Psoas muscle (tissue), 8 donors: ENCODE data around the gene SEC16A. TPM values are rescaled to one million over a fixed set of nuclear protein-coding genes. Genes with fewer than 3 reads are reported as not detected.

Source experiments
- ATAC-seq, 4 donors: fragments of 200-7000 bp; cut with Tn5 transposase; one replicate each; pipeline ENCODE4 v1.9.1; 2020; ENCODE audit warnings: moderate library complexity in 3 of 4, mild to moderate bottlenecking in 2 of 4
- DNase-seq, 2 donors: peaks; one replicate each; pipeline ENCODE4 v3.0.0-alpha.2; 2020
- H3K27ac ChIP-seq: fragments of 200-600 bp; one replicate; pipeline ENCODE4 v1.8.0; 2022
- H3K27me3 ChIP-seq, 3 donors: fragments of 200-600 bp in 1 of 3; one replicate each; pipeline versions ENCODE4 v1.6.1 to v1.8.0; 2013 to 2022; ENCODE audit warnings: low read length in 2 of 3, mild to moderate bottlenecking in 2 of 3, moderate library complexity in 1 of 3; ENCODE audit not compliant: insufficient read depth in 3 of 3
- H3K36me3 ChIP-seq, 2 donors: fragments of 200-600 bp in 1 of 2; one replicate each; pipeline versions ENCODE4 v1.6.1 to v1.8.0; 2013 to 2022; ENCODE audit warnings: low read depth in 1 of 2, mild to moderate bottlenecking in 1 of 2, moderate library complexity in 1 of 2; ENCODE audit not compliant: insufficient read depth in 1 of 2
- H3K4me1 ChIP-seq: fragments of 200-600 bp; one replicate; pipeline ENCODE4 v1.8.0; 2022
- H3K4me3 ChIP-seq: fragments of 200-600 bp; one replicate; pipeline ENCODE4 v1.8.0; 2022; ENCODE audit warnings: mild to moderate bottlenecking
- H3K9me3 ChIP-seq: fragments of 200-600 bp; one replicate; pipeline ENCODE4 v1.8.0; 2022
- WGBS, 3 donors: extraction: QIAGEN DNeasy Blood & Tissue Kit; methylation state at CpG; one replicate each; pipeline versions ENCODE4 v1.1.6 to v1.1.7; 2013; 5-methylcytosine and 5-hydroxymethylcytosine counted together
- intact Hi-C, 2 donors: fragments of 100-400 bp; cut with DNase I; formaldehyde crosslinking; loops; one replicate each; pipeline versions ENCODE4 v1.11.0 to v1.14.2; 2022
- polyA plus RNA-seq, 3 donors: library from polyadenylated mRNA; stranded (reverse); fragments of 200-250 nt; gene quantifications; one replicate each; pipeline ENCODE4 v1.2.3, GENCODE V29; 2013
- total RNA-seq, 4 donors: library from RNA; stranded (reverse); fragmentation: NEBNext Ultra II Directional in 2 of 4; extraction: Animal tissue kit (Norgen Biotek cat#: 25700) in 2 of 4; gene quantifications; one replicate each; pipeline versions ENCODE4 v1.2.1 to v1.2.4, GENCODE V29; 2021 to 2023
- TF ChIP-seq, protein P1 (sequence below): fragments of 200-600 bp; IDR thresholded peaks from one replicate; pipeline ENCODE4 v1.8.0; 2022; ENCODE audit warnings: antibody characterized with exemption
- donor health status: healthy with polysubstance abuse.
- donor health status: DM: no; HTN: no; CAD: no; lungs with moderate emphysema.
- donor health status: Bipolar disorder and iron deficiency.
- donor health status: healthy.
- donor health status: DM: yes; HTN: yes; CAD: no.
- donor health status: DM: no; HTN: no; CAD: no.
- donor health status: DM: no; HTN: no; CAD: no.
- donor health status: DM: yes; HTN: yes; CAD: no.

SEC16A gene
- total and polyA plus RNA-seq, 7 donors, result 22.3 to 40.0 (median 31.5) TPM

DNA sequence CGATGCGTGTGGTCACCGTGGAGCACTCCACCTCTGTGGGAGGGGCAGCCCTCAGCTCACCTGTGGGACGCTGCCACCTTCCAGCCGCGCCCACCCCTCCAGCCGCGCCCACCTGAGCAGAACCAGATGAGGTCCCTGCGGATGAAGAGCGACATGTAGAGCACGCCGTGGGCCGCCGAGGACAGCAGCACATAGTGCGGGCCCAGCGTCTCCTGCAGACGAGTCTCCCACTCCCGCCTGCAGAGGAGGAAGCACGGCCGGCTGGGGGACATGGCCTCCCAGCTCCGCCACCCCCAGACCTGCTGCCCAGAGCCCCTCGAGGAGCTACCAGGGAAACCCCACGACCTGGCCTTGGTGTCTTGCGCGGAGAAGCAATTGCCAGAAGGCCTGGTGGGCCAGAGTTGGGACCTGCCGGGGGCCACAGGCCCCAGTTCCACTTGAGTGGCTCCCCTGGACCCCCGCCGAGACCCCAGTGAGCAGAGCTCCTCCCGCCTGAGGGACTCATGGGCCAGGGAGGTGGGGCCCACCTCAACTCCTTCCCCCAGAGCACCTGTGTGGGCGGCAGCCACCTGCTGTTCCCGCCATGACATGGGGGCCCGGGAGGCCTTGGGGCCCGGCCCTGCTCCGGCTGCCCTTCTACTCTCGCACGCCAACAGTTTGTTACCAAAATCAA lies 49.7 kb downstream of the SEC16A start:
- no peak for ATAC-seq
- TF ChIP-seq, protein P1, sequence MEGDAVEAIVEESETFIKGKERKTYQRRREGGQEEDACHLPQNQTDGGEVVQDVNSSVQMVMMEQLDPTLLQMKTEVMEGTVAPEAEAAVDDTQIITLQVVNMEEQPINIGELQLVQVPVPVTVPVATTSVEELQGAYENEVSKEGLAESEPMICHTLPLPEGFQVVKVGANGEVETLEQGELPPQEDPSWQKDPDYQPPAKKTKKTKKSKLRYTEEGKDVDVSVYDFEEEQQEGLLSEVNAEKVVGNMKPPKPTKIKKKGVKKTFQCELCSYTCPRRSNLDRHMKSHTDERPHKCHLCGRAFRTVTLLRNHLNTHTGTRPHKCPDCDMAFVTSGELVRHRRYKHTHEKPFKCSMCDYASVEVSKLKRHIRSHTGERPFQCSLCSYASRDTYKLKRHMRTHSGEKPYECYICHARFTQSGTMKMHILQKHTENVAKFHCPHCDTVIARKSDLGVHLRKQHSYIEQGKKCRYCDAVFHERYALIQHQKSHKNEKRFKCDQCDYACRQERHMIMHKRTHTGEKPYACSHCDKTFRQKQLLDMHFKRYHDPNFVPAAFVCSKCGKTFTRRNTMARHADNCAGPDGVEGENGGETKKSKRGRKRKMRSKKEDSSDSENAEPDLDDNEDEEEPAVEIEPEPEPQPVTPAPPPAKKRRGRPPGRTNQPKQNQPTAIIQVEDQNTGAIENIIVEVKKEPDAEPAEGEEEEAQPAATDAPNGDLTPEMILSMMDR, result no peak
- intact Hi-C loops, result no loop called here

DNA sequence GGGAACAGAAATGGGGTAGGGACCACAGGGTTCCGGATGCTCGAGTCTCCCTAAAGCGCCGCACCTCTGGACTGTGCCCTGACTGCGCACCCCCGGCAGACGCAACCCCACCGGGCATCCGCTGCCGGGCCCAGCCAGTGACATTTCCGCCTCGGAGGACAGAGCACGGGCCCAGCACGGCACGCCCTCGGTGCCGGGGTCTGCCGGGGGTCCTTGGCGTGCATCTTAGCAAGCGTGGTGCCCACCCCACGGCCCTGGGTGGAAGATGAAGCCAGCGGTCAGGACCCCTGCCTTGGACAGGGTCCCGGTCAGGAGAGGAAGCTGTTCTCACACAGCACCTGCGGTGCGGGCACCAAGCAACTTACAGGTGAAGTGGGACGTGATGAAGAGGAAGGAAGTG lies 50.2 kb downstream of the SEC16A start:
- H3K9me3 ChIP-seq, result no peaks in the 10 kb centered on the region
- H3K4me1 ChIP-seq, result peaks cover 12% of the 10 kb centered on the region
- TF ChIP-seq, protein P1, result no peak
- DNase-seq (no peak), ATAC-seq (no peak)
- H3K4me3 ChIP-seq, result no peak overlapping the region
- intact Hi-C loops, result no loop called here
- H3K27me3 ChIP-seq, result no peaks in the 10 kb centered on the region
- WGBS, 3 donors, result 88 to 97% (median 93%) methylated on average over 26 of the region's 26 CpGs
- no peak overlapping the region for H3K27ac ChIP-seq
- H3K36me3 ChIP-seq, result peaks cover 0 to 57% of the 10 kb centered on the region in 2 donors

More for the DNA sequence above, 49.7 kb downstream of the SEC16A start:
- Histone ChIP-seq H3K36me3 (peaks cover 0 to 54% of the 10 kb centered on the region in 2 donors), H3K4me1 (peaks cover 18% of the 10 kb centered on the region), H3K27me3 (no peaks in the 10 kb centered on the region), H3K27ac (no peak overlapping the region), H3K9me3 (no peaks in the 10 kb centered on the region), H3K4me3 (no peak overlapping the region)
- WGBS, 3 donors, result 88 to 94% (median 92%) methylated on average over 30 to 36 of the region's 36 CpGs
- no peak for DNase-seq

DNA sequence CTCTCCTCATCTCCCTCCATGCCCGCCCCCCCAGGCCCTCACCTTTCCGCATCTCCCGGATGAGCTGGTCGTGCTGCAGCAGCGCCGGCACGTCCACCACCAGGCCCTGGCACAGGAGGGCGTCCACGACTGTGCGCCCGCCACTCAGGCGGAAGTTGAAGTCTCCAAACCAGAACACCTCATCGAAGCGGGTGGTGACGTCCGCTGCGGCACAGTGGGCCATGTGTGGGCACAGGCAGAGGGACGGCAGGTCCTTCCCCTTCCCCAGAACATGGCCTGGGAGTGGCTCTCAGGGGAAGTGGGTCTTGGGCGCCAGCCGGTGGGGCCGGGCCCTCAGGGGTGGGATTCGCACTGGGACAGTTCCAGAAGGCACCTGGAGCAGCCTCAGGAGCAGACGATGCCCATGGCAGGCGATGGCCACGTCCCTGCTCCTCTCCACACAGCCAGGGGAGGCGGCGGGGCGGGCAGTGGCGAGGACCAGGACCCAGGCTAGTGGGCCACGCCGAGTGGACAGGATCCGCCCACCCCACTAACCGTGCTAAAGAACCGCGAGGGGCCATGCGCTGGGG lies 51.0 kb downstream of the SEC16A start:
- WGBS, 3 donors, result 90 to 93% (median 93%) methylated on average over 35 to 36 of the region's 36 CpGs
- Histone ChIP-seq H3K9me3 (no peaks in the 10 kb centered on the region), H3K4me3 (no peak overlapping the region), H3K4me1 (peaks cover 5% of the 10 kb centered on the region), H3K36me3 (peaks cover 0 to 62% of the 10 kb centered on the region in 2 donors), H3K27ac (no peak overlapping the region), H3K27me3 (no peaks in the 10 kb centered on the region)
- ATAC-seq, result no peak
- DNase-seq, result no peak
- intact Hi-C loops, result no loop called here
- TF ChIP-seq, protein P1, result no peak

DNA sequence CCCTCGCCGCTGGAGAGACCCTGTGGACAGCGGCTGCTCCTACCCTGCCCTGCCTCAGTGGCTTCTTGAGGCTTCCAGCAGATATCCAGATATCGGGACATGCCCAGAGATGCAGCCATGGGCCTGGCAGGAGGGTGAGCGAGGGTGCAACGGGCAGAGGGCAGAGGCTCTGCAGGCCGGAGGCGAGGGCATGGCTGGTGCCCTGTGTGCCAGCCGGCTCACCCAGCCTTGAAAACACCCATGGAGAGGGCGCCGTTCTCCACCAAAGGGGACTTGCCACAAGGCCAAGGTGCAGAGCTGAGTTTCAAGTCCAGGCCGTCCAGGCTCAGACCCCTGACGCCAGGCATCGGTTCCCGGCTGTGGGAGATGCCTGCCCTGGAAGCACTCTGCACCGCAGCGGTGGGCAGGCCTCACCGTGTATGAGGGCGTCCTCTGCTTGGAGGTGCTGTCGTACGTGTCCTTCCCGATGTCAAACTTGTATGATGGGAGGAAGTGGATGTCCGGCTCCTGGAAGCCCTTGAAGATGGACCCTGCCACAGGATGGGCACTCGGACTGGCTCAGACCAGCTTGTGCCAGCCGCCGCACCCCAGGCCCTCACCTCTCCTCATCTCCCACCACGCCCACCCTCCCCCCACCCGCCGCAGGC lies 52.1 kb downstream of the SEC16A start:
- WGBS, 3 donors, result 90 to 92% (median 91%) methylated on average over 25 to 29 of the region's 29 CpGs
- no peaks in the 10 kb centered on the region for H3K9me3 ChIP-seq
- no peak overlapping the region for H3K27ac ChIP-seq
- H3K36me3 ChIP-seq, result peaks cover 0 to 62% of the 10 kb centered on the region in 2 donors
- H3K4me1 ChIP-seq, result no peaks in the 10 kb centered on the region
- H3K27me3 ChIP-seq, result no peaks in the 10 kb centered on the region
- intact Hi-C loops, result no loop called here
- TF ChIP-seq, protein P1, result no peak
- no peak overlapping the region for H3K4me3 ChIP-seq
- ATAC-seq, result no peak
- DNase-seq, result no peak
